HG03135 (cell line): ENCODE results near the gene CDK15.

Experiments used
- ATAC-seq: cut with Tn5 transposase; IDR thresholded peaks from one replicate; pipeline ENCODE4 v1.9.1; 2021; ENCODE audit warnings: mild to moderate bottlenecking, moderate library complexity; ENCODE audit not compliant: unreplicated experiment

Gene CDK15

GRCh38 chr2:201904538-201905420 lies 98.4 kb downstream of the CDK15 start:
- peak; percentile 94 for ATAC-seq

- no peak for ATAC-seq
These were observed 100.6 kb downstream of the CDK15 start for GRCh38 chr2:201906777-201907562.

GRCh38 chr2:201907563-201907881 lies 101.2 kb downstream of the CDK15 start:
- no peak for ATAC-seq

- no peak for ATAC-seq
These were observed 102.6 kb downstream of the CDK15 start for GRCh38 chr2:201908901-201909300.

GRCh38 chr2:201909348-201909747 lies 103.0 kb downstream of the CDK15 start:
- ATAC-seq, result no peak

GRCh38 chr2:201909961-201910361 lies 103.6 kb downstream of the CDK15 start:
- no peak for ATAC-seq

- no peak for ATAC-seq
These were observed 105.0 kb downstream of the CDK15 start for GRCh38 chr2:201911372-201911771.

GRCh38 chr2:201913201-201913600 lies 106.9 kb downstream of the CDK15 start:
- no peak for ATAC-seq

- ATAC-seq, result peak; percentile 86
These were observed 109.1 kb downstream of the CDK15 start for GRCh38 chr2:201915446-201915845.

- ATAC-seq, result no peak
These were observed 110.2 kb downstream of the CDK15 start for GRCh38 chr2:201916565-201916964.

- no peak for ATAC-seq
These were observed 112.4 kb downstream of the CDK15 start for GRCh38 chr2:201918616-201919307.

GRCh38 chr2:201919308-201919634 lies 112.9 kb downstream of the CDK15 start:
- no peak for ATAC-seq

- ATAC-seq, result no peak
These were observed 117.3 kb downstream of the CDK15 start for GRCh38 chr2:201923436-201924328.

- ATAC-seq, result no peak
These were observed 118.1 kb downstream of the CDK15 start for GRCh38 chr2:201924453-201924852.

- no peak for ATAC-seq
These were observed 118.7 kb downstream of the CDK15 start for GRCh38 chr2:201925056-201925455.

GRCh38 chr2:201926067-201926466 lies 119.7 kb downstream of the CDK15 start:
- no peak for ATAC-seq

- ATAC-seq, result no peak
These were observed 122.0 kb downstream of the CDK15 start for GRCh38 chr2:201928363-201928762.

- no peak for ATAC-seq
These were observed 123.1 kb downstream of the CDK15 start for GRCh38 chr2:201929281-201930026.

GRCh38 chr2:201930043-201930442 lies 123.7 kb downstream of the CDK15 start:
- no peak for ATAC-seq

- no peak for ATAC-seq
These were observed 124.5 kb downstream of the CDK15 start for GRCh38 chr2:201930831-201931230.
